NCI-H1436 (cell line): ENCODE results near the gene PGGHG.

Experiments
- DNase-seq: peaks from one replicate; lab custom pipeline; 2025; lab: John Stamatoyannopoulos, UW

PGGHG gene

DNA sequence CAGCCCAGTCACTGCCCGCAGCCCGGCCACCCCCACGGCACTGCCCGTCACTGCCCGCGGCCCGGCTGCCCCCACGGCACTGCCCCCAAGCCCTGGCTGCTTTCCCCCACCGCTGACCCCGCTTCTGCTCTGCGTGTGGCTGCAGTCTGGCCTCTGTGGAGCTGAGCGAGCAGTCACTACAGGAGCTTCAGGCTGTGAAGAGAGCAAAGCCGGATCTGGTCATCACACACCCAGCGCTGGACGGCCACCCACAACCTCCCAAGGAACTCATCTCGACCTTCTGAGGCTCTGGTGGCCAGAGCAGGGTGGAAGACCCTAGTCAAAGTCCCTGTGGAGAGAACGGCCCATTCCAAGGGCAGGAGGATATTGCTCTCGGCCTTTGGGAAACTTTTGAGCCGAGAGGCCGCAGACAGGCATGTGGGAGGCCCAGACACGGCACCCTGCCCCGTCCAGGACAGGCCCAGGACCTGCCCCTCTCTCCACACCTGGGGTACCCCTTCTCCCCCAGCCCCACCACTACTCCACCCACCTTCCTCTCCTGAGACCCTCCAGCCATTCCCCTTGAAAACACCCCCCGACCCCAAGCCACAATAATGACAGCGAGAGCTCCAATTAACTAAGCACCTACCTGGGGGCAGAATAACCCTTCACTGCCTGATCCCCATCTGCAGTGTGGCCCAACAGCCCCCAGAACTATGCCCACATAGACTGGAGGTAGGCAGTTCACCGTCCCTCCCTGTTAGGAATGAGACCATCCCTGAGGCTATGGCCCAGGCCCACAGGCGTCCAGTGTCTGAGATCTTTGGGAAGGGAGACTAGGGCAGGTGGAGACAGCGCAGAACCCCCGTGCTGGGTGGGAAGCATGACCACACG, 3.7 kb upstream of the PGGHG start:
- no peak for DNase-seq

DNA sequence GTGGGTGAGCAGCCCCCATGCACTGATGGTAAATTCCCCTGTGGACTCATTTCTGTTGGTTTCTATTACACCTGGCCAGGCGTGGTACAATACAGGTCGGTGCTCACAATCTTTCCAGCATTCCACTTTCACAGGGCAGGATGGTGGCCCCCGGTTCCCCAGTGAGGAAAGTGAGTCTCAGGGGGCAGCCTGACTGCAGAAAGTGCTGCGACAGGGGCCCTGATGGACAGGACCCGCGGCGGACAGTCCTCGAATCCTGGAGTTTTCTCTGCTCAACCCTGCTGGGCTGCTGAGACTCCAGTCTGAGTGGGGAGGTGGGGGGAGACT, 3.1 kb upstream of the PGGHG start:
- DNase-seq: no peak

DNA sequence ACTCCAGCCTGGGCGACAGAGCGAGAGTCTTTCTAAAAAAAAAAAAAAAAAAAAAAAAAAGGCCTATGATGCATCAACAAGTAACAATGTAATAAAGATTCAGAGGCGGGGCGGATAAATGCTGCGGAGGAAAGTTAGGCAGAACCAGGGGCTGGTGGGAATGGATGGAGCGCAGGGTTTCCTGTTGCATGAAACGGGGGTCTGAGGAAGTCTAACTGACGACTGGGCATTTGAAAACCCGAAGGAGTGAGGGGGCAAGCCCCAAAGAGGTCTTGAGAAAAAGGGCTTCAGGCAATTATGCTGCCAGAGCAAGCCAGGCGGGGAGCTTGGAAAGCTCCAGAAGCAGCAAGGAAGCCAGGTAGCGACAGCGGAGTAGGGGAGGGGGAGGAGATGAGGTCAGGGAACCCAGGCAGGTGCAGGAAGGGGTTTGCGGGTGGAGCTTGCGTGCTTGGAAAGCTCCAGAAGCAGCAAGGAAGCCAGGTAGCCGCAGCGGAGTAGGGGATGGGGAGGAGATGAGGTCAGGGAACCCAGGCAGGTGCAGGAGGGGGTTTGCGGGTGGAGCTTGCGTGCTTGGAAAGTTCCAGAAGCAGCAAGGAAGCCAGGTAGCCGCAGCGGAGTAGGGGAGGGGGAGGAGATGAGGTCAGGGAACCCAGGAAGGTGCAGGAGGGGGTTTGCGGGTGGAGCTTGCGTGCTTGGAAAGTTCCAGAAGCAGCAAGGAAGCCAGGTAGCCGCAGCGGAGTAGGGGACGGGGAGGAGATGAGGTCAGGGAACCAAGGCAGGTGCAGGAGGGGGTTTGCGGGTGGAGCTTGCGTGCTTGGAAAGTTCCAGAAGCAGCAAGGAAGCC, 1.7 kb upstream of the PGGHG start:
- peak; percentile 47 for DNase-seq

- DNase-seq: no peak
Measured at GRCh38 chr11:287821-288477, 977 bp upstream of the PGGHG start.

GRCh38 chr11:289398-289711, 429 bp downstream of the PGGHG start:
- no peak for DNase-seq

- no peak for DNase-seq
Measured at GRCh38 chr11:289712-290620, 1.0 kb downstream of the PGGHG start.

GRCh38 chr11:290621-291231, 1.8 kb downstream of the PGGHG start:
- DNase-seq: no peak

DNA sequence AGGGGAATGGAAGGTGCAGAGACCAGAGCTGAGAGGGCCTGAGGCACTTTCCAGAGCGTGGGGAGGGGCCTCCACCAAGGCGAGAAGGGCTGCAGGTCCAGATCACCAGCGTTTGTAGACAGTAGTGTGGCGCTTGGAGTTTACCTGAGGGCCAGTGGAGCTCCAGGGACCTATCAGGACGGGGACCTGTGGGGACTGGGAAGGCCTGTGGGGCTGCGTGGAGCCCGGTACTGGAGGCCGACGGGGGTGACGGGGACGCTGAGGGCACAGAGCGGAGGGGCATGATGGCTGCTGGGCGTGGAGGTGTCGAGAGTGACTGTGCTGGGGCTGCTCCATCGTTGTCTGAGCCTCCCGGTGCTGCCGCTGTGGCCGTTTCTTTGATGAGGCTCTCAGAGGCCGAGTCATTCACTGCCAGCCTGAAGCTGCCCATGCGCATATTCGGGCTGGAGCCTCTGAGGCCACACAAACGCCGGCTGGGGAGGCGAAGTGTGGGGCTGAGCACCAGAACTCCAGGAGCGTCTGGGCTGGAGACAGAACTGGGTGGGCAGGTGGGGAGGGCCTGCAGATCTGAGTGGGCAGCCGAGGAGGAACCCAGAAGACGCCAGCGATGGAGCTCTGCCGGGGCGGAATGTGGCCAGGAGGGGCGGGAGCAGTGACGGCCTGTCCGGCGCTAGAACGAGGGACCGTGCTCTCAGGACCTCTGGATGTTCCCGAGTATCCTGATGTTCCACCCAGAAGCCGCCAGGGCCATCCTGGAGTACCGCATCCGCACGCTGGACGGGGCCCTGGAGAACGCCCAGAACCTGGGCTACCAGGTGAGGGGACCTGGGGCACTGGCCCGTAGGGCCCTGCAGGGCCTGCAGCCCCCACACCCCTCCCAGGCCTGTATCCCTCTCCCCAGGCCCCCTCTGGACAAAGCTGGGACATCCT, 2.6 kb downstream of the PGGHG start:
- DNase-seq: no peak

DNA sequence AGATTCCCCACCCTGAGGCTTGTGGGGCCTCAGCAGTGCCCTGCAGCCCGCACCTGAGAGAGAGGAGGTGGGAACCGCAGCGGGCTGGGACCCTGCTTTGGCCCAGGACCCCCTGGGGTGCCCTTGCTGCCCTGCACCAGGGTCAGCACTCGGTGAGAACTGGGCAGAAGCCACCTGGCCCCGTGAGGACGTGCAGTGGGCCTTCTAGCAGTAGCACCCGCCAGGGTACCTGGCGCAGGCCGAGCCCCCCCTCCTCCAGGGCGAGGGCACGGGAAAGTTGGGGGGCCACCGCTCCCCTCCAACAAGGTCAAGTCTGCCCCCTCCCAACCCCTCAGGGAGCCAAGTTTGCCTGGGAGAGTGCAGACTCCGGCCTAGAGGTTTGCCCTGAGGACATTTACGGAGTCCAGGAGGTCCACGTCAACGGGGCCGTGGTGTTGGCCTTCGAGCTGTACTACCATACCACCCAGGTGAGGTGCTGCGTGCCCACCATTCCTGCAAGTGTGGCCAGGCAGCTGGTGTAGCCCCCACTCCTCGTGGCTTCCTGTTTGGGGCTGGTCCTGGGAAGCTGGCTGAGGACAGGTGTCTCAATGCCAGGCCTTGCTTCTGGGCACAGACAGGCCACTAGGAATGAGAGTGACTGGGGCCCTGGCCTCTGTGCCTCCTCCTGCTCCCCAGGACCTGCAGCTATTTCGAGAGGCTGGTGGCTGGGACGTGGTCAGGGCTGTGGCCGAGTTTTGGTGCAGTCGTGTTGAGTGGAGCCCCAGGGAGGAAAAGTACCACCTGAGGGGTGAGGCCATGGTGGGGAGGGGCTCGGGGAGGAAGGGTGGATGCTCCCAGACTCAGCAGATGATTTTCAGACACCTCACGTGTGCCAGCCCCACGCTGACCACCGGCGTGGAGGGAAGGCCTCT, 3.5 kb downstream of the PGGHG start:
- no peak for DNase-seq

GRCh38 chr11:293271-293851, 4.4 kb downstream of the PGGHG start:
- DNase-seq: no peak

DNA sequence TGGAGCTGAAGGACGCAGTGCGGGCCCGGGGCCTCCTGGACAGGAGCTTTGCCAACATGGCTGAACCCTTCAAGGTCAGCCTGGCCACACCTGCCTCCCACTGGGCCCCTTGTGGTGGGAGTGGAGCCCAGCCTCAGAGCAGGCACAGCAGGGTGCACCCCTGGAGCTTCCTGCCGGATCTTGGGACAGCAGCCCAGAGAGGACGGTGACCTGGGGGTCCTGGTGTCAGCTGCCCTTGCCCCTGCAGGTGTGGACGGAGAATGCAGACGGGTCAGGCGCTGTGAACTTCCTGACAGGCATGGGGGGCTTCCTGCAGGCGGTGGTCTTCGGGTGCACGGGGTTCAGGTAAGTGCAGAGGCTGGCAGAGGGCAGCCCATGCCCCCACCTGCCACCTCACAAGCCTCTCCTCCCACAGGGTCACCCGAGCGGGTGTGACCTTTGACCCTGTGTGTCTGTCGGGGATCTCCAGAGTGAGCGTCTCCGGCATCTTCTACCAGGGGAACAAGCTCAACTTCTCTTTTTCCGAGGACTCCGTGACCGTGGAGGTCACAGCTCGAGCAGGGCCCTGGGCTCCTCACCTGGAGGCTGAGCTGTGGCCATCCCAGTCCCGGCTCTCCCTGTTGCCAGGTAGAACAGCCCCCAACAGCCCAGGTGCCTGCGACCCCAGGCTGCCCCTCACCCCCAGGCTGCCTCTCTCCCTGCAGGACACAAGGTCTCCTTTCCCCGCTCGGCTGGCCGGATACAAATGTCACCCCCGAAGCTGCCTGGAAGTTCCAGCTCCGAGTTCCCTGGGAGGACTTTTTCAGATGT, 5.1 kb downstream of the PGGHG start:
- DNase-seq: no peak

GRCh38 chr11:294780-295179, 5.9 kb downstream of the PGGHG start:
- DNase-seq: no peak

GRCh38 chr11:295351-296170, 6.6 kb downstream of the PGGHG start:
- no peak for DNase-seq

DNA sequence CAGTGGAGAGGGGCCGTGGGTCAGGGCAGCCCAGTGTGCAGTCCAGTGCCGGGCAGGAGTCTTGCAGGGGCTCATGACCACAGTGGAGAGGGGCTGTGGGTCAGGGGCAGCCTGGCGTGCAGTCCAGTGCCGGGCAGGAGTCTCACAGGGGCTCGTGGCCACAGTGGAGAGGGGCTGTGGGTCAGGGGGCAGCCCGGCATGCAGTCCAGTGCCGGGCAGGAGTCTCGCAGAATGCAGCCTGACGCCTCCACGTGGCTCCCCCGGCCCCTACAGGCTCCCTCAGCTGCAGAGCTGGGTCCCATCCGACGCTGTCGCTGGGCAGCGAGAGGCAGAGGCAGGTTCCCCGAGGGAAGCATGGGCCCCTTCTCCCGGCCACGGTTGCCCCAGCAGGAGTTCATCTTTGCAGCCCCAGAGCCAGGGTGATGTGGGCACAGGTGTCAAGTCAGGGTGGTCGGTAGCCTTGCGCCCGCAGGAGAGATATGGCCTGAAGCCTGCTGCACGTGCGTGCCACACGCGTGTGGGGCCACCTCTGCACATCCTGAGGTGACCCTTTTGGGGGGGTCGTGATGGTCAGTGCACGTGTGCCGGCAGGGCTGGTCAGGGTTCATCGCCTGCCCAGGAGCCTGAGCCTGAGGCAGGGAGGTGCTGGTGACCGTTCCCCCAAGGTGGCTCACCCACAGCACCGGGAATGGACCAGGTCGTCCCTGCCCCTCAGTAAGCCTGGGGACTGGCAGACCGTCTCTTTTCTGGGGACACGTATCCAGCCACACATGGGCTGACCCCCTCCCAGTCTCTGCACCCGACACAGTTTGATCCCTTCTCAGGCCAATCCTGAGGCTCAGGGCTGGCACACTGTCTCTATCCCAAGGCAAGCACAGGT, 7.5 kb downstream of the PGGHG start:
- no peak for DNase-seq

DNA sequence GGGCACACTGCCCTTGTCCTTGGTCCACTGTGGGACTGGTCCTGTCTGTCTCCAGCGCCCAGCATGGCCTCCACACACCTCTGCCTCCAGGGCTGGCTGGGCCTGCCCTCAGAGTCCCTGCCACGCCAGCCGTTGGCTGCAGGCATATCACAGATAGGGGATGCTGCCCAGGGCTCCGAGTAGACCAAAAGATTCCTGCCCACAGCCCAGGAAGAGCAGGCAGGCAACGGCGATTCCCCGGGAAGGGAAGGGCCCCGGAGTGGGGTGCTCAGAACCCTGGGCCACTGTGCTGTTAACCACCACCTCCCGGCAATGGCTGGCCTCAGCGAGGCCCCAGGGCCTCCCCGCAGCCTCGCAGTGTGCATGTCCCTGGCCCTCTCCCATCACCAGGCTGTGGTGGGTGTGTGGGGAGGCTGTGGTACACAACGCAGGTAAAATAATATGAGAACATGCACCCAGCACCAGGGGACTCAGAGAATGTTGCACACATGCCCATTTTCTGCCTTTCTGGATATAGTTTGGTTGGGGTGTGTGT, 8.2 kb downstream of the PGGHG start:
- no peak for DNase-seq
